ENCODE data around the gene HOXC6.

The HOXC6 gene

DNA sequence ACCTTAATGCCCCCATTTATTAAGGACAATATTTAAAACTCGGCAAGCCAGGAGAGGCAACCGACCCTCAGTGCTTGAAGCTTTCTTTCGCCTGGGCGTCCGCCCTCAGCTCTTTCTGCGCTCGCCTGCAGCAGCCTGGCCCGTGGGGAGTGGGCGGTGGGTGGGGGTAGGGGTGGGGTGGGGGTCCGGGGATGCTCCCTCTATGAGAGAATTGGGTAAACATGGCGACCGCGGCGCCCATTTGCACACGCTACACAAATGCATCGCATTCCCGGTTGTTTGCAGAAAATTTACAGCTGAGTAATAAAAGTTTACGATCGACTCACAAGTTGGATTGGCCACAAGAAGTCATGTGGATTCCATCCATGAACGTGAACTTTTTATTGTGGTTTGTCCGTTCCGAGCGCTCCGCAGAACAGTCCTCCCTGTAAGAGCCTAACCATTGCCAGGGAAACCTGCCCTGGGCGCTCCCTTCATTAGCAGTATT lies 11.7 kb upstream of the HOXC6 start:
- DNase-seq = no peak

DNA sequence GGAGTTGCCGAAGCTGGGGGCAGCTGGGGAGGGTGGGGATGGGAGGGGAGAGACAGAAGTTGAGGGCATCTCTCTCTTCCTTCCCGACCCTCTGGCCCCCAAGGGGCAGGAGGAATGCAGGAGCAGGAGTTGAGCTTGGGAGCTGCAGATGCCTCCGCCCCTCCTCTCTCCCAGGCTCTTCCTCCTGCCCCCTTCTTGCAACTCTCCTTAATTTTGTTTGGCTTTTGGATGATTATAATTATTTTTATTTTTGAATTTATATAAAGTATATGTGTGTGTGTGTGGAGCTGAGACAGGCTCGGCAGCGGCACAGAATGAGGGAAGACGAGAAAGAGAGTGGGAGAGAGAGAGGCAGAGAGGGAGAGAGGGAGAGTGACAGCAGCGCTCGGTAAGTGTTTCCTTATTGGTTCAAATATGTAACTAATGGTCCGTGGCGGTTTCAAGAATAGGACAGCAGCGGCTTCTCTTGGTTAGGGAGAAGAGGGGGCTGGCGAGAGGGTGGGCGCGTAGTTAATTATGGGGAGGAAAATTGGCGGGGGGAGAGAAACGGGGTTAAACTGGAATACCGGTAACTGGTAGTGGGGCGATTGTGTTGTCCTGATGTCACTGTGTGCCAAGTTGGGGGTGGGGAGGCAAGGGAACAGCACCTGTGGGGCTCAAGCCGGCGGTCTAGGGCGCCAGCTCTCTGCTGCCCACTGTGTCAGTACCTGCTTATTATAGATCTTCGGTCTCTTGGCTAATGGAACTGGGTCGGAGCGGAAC lies 11.0 kb upstream of the HOXC6 start:
- no peak for DNase-seq

DNA sequence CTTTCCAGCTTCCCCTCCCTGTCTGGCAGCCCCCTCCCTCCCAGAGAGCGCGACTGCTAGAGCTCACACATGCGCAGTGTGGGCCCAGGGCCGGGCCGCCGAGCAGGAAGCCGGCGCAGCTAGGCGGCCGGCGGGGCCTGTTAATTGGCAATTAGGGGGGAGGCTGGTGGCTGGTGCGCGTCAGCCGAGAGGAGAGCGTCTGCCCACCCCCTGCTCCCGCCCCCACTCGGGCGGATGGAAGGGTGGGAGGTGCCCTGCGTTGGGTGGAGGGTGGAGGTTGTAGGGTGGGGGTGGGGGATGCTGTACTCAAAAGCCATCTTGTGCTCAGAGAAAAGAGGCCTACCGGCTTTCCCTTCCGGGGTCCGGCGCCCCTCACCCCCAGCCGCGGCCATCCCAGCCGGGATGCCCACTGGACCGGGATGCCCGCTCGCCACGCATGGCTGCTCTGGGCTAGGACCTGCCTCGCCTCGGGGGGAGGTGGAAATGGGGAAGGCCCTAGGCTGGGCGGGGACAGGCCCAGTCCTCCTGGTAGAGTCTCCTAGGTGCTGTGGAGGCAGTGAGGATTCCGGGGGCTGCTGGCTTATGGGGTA lies 10.3 kb upstream of the HOXC6 start:
- DNase-seq = peak; percentile 70

DNA sequence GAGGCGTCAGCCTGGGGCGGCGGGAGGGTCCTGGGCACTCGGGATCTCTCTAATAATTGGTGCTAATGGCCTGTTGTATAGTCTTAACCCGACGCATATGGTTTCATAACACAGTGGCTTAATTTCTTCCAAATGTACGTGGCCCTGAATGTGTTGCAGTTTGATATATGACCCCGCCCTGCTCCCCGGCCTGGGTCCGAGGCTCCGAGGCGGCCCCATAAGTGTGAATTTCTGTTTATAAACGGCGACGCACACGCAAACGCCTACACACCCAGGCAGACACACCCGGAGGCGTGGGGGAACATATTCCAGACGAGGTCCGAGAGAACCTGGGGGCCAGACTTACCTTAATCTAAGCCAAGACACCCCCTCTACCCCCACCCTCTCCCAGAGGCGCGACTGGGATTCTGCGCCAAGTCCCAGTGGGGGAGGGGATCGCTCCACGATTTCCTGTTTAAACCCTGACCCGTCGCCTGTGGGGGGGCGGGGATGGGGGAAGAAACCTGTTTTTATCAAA lies 9.7 kb upstream of the HOXC6 start:
- DNase-seq = no peak

DNA sequence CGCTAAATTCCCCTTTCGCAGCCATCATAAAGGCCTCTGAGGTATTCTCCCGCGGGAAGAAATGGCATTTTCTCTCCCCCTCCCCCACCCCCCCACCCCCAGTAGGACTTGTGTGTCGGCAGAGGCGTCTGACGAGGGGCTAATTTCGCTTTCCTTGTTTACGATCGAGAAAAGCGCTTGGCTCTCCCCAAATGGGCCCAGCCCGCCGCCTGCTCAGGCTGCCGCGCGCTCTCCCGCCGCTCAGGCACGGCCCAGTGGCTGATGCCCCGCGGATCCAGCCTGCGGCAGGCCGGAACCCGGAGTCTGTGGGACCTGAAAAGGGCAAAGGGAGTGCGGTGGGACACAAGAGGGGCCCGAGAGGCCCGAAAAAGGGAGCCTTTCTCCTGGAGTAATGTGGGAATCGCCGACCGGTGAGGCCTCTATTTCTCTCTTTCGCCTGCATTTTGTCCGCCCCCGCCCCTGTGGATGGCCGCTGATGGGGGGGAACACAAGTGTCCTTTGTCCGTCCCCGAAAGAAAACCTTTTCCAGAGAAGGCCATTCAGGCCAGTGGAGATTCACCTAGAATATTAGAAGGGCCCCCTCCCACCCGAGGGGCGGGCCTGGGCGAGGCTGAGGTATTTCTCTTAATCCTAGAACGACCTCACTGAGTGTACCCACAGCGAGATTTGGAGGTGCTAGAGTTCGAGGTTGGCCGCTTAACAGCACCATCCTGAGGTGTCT lies 9.0 kb upstream of the HOXC6 start:
- DNase-seq = no peak

DNA sequence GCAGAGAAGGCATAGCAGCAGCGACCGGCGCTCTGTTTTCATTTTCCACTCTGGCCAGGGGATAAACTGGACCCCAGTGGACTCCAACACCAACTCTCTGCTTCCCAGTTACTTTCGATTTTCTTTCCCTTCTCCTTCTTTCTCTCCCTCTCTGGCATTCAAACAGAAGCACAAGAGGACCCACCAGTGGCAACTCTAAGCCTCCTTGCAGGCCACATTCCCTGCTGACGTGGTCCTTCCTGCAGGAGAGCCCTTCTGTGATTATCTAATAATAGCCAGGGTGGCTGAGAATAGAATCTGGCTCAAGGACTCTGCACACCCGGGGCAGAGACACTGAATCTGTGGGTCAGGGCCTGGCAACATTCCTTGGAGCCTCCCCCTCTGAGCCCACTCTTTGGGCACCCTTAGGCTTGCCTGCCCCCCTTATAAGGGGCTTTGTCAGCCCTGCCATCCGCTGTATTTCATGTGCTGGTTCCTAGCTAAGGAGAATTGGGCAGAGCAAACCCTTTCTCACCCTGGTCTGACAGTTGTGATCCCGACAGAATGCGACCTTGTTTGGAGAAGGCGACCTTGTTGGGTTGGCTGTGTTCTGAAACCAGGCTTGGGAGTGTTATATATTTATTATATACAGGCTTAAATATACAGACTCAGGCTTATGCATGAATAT lies 8.2 kb upstream of the HOXC6 start:
- DNase-seq = no peak

DNA sequence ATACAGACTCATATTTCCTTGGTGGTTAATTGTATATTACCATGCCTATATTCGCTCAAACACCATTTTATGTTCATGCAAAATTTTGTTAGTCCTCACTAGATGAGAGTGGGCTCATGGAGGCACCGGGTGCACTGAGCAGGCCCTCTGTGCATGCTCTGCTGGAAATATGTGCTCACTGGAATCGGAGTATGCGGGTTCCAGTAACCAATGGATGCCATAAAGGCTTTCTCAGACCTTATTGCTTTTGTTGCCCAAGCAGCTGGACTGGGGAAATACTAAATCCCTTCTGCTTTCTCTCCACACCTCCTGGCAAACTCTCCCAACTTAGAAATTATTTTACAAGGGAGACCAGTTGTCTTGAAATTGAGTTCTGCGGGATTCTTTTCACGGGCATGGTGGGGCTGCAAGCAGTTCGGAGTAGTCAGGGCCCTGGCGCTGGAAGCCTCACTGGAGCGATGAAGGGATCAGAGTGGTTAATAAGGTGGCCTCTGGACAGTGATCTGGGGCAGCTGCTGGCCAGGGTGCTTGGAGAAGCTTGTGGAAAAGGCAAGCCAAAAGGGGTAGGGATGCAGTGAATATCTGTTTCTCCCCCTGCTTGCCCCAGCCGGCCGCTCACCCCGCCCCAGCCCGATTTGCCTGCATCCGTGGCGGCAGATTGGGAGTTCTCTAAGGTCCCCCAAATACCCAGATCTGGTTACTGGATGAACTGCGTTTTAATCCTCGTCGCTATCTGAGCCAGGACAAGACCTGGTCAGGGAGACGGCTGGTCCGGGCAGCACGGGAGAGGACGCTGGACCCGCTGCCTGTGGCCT lies 7.4 kb upstream of the HOXC6 start:
- no peak for DNase-seq

DNA sequence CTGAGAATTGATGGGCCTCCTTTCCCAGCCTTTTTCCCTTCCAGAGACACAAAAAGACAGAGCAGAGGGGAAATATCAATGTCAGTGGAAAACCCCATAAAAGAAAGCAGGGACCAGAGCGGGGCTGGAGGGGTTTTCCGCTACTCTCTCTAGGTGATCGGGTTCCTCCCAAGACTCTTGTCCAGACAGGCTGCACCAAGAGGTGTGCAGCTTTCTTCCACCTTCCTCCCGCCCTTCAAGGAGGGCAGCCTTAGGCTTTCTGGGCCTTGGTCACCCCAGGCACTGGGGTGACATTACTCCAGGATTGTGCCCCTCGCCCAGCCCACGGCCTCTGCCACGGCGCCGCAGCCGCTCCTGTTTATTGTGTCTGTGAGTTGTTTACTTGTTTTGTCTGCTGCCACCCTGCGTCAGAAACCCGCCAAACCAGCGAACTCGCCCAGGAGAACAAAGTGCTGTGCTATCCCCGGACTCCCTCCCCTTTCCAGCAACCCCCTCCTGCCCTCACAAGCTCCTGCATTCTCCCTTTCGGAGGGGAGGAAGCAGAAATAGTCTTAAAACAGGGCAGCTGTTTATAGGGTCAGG lies 6.7 kb upstream of the HOXC6 start:
- no peak for DNase-seq

DNA sequence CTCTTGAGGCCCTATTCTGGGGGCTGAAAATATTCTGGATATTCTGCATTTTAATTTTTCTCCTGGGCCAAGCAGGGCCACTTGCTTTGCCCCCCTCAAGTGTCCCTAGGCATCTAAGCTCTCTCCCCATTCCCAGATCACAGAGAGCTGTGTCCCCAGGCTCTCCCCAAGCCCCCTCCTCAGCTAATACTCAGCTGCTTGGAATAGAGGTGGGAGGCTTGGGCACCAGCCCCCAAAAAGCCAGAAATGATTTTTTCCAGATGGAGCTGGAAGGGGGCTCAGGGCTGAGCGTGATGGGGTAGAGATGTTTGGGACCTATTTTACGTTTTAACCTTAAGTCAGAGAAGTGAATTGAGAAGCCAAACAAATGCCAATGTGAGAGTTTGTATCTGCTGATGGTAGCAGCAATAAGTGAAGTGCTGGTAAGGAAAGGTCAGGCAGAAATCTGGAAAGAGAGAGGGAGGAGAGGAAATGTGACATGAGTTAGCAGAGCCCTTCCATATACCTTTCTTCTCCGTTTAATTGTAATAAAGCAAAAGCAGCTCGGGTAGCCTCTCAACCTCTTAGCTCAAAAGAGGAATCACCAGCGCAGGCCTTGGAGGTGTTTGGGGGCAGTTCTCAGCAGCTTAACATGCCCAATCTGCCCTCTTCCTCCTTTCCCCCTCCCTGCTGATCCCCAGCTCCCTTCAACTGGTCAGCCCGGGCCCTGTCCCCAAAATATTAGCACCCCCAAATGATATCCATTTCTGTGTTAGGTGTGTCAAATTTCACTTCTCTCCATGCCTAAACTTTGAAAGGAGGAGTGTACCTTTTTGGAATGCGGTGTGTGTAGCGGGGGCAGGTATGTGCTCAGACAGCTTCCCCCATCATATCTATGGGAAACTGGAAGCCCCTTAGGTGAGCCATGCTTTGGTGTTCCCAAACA lies 5.0 kb upstream of the HOXC6 start:
- DNase-seq = no peak

DNA sequence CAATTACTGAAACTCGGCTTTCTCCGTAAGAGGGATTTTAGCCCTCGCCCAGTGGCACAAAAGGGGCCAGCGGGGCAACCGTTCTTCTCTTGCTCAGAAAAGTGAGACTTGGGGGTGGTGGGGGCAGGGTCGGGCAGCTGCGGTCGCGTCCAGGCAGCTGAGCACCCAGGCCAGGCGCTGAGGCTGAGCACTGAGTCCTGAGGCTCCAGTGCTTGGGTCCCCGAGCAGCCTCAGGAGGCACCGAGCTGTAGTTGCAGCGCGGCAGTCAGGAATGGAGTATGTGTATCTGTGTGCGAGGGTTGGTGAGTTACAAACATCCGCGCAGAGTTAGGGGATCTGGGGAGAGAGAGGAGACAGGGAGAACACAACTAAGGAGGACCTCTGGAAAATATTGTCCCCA lies 4.1 kb upstream of the HOXC6 start:
- DNase-seq = no peak

DNA sequence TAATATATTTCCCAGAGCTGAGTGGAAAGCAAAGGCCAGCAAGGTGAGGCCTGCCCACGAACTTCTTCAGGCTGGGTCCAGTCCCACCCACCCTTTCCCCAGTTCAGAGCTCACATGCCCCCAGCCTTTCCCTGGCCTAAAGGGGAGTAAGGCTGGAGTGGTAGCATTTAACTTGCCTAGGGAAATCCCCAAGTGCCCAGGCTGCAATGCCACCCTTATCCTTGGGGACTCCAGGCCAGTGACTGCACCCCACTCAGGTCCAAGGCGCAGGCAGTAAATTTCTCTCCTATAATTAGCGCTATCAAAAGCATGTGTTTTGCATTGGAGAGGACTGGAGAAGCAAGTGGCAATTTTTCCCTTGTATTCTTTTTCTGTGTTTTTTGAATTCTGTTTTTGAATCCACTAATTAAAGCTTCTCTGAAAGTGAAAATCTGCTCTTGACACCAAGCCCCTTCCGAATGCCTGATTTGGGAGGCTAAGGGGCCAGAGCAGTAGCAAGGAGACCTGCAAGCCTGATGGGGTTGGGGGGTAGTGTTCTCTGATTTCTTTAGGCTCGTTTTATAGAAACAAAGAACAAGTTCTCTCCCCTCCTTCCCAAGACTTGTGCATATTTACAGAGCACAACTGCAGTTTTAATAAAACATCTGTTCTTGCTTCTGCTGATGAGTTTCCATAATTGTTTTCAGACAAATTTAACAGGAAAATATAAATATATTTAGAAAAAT lies 3.5 kb upstream of the HOXC6 start:
- DNase-seq = no peak

DNA sequence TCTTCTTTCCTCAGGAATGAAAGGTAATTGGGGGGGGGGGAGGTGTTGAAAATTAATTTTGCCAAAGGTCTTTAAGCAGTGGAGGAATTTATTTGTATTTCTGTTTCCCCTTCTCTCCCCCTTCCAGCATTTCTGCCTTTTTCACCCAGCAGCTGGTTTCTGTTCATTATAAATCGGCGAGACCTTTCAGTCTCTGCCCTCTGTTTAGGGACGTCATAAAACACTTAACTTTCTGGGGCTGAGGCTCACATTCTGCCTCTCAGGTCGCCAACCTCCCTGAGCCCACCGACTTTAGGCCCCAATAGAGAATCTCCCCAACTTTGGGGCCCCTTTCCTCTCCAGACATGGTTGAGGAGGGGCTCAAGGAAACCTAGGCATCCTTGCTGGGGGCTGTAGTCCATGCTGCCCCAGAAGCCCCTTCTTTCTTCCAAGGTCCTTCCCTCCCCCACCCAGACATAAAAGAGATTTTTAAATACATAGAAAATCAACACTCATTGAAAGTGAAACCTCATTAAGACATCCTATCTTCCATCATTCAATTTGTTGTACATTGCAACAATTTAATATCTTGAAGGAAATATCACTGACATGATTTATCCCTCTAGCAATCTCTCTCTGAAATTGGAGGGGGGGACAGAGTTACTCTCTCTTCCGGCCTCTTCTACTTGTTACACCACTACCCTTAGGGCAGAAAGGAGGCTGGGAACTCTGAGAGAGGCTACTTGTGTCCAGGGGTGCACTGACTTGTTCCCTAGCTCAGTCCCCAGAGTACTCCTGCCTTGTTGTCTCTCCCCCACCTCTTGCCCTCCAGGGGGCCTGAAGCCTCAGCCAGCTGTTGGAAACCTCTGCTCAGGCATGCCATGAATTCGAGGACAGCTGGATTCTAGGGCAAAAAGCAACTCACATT lies 2.5 kb upstream of the HOXC6 start:
- no peak for DNase-seq

DNA sequence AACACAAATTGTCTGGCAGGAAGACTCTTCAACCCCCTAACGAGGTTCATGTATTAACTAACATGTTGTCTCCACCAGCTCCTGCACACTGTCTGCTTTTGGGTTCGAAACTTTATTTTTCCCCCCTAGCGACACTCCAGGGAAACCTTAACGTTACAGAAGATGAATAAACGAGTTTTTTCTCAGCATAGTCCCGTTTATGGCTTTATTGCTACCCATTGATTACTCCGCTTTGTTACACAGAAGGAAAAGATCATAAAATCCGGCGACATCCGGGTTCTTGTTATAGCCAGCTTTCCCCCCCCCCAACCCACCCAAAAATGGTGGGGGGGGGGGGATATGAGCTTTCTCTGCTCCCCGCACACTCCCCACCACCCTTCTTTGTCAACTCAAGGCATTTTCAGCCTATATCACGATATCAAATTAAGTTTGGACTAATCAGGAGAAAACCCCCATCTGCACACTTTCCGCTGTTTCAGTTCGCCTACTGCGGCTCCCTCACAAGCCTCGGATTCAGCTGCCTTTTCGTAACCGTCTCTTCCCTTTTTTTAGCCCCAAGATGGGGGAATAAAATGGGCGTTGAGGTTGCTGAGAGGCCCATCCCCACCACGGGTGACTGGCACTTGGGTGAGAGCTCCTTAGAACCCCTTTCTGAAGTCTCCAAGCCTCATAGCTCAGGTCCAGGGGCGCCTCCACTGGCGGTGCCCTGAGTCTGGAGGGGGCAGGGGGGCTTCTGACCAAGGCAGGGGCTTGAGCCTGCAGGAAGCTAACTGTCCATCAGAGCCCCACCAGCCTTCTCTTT lies 1.4 kb upstream of the HOXC6 start:
- DNase-seq = no peak

DNA sequence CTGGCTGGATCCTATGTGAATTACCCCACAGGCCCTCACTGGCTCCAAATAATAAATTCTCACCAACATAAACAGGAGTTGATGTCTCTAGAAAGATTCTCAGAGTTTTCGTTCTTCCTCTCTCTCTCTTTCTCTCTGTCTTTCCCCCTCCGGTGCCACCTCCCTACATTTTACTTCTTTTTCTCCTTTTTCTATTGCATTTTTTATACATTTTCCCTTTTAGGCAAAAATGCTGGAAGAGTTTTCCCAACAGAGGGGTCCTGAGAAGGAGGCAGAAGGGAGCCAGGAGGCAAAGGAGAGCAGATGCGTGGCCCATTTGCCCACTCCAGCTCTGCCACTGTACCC lies 826 bp upstream of the HOXC6 start:
- DNase-seq = no peak

DNA sequence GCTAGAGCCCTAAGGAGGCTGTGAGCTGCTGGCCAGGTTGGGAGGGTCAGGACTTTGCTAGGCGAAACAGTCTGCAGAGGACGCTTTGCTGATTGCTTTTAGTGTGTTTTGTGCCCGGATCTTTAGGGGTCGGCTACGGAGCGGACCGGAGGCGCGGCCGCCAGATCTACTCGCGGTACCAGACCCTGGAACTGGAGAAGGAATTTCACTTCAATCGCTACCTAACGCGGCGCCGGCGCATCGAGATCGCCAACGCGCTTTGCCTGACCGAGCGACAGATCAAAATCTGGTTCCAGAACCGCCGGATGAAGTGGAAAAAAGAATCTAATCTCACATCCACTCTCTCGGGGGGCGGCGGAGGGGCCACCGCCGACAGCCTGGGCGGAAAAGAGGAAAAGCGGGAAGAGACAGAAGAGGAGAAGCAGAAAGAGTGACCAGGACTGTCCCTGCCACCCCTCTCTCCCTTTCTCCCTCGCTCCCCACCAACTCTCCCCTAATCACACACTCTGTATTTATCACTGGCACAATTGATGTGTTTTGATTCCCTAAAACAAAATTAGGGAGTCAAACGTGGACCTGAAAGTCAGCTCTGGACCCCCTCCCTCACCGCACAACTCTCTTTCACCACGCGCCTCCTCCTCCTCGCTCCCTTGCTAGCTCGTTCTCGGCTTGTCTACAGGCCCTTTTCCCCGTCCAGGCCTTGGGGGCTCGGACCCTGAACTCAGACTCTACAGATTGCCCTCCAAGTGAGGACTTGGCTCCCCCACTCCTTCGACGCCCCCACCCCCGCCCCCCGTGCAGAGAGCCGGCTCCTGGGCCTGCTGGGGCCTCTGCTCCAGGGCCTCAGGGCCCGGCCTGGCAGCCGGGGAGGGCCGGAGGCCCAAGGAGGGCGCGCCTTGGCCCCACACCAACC lies 1.5 kb downstream of the HOXC6 start:
- no peak for DNase-seq

DNA sequence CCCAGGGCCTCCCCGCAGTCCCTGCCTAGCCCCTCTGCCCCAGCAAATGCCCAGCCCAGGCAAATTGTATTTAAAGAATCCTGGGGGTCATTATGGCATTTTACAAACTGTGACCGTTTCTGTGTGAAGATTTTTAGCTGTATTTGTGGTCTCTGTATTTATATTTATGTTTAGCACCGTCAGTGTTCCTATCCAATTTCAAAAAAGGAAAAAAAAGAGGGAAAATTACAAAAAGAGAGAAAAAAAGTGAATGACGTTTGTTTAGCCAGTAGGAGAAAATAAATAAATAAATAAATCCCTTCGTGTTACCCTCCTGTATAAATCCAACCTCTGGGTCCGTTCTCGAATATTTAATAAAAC lies 2.2 kb downstream of the HOXC6 start:
- DNase-seq = no peak

DNA sequence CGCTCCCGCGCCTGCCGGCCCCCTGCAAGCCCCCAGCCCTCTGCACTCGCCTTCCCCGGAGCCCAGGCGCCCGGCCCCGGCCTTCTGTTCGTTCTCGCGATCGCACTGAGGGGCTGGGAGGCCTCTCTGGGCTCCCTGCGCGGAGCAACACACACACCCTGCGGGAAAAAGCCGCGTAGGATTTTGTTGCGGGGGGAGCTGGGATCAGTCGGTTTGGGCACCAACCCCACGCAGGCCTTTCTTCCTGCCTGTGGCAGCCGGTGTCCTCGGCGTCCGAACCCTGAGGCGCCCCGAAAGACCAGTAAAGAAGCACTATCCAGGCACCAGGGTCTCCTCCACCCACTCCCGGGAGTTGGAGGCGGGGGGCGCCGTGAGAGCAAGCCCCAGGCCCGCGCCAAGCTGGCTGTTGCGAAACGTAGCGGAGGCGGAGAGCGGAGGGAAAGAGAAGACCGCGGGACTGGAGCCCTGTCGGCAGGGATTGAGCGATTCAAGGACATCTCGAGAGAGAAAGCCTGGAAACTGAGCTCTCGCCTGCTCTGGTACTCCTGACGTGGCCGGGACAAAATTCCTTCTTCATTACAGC lies 2.7 kb downstream of the HOXC6 start:
- no peak for DNase-seq

Data from activated gamma-delta T cell (primary cell).